Measurements from ENCODE around the gene OVCA2.

OVCA2 gene

GRCh38 chr17:2064147-2064489, 22.3 kb downstream of the OVCA2 start:
- Histone ChIP-seq H3K9me3 (ENCODE audit: insufficient read depth, low read length) (no peaks in the 10 kb centered on the region), H3K36me3 (ENCODE audit: insufficient read depth, insufficient read length, low read length) (peaks cover 22% of the 10 kb centered on the region), H3K4me1 (ENCODE audit: insufficient read depth, insufficient read length) (peaks cover 40% of the 10 kb centered on the region), H3K4me3 (ENCODE audit: insufficient read length, low read depth) (no peak overlapping the region), H3K9ac (ENCODE audit: insufficient read length, low read depth) (no peak overlapping the region), H3K27me3 (ENCODE audit: insufficient read depth, insufficient read length) (peaks cover 2% of the 10 kb centered on the region)
- no peak for DNase-seq (ENCODE audit: low read depth, low spot score)
- TF ChIP-seq YY1 (IDR thresholded peaks at IDR 0.05; ENCODE audit: insufficient read depth, insufficient read length) (no peak), ZNF274 (IDR thresholded peaks at IDR 0.05; ENCODE audit: low read depth, low read length) (no peak), SUZ12 (IDR thresholded peaks at IDR 0.05; ENCODE audit: extremely low read depth, insufficient read depth, insufficient read length) (no peak)

GRCh38 chr17:2064520-2064971, 22.7 kb downstream of the OVCA2 start:
- no peaks in the 10 kb centered on the region for H3K9me3 ChIP-seq (ENCODE audit: insufficient read depth, low read length)
- TF ChIP-seq ZNF274 (IDR thresholded peaks at IDR 0.05; ENCODE audit: low read depth, low read length): no peak
- TF ChIP-seq SUZ12 (IDR thresholded peaks at IDR 0.05; ENCODE audit: extremely low read depth, insufficient read depth, insufficient read length): no peak
- no peak for TF ChIP-seq YY1 (IDR thresholded peaks at IDR 0.05; ENCODE audit: insufficient read depth, insufficient read length)
- H3K9ac ChIP-seq (ENCODE audit: insufficient read length, low read depth): no peak overlapping the region
- peaks cover 40% of the 10 kb centered on the region for H3K4me1 ChIP-seq (ENCODE audit: insufficient read depth, insufficient read length)
- DNase-seq (ENCODE audit: low read depth, low spot score): no peak
- no peak overlapping the region for H3K4me3 ChIP-seq (ENCODE audit: insufficient read length, low read depth)
- peaks cover 22% of the 10 kb centered on the region for H3K36me3 ChIP-seq (ENCODE audit: insufficient read depth, insufficient read length, low read length)
- peaks cover 2% of the 10 kb centered on the region for H3K27me3 ChIP-seq (ENCODE audit: insufficient read depth, insufficient read length)

- Histone ChIP-seq H3K9ac (ENCODE audit: insufficient read length, low read depth) (no peak overlapping the region), H3K4me1 (ENCODE audit: insufficient read depth, insufficient read length) (peaks cover 40% of the 10 kb centered on the region), H3K27me3 (ENCODE audit: insufficient read depth, insufficient read length) (peaks cover 2% of the 10 kb centered on the region), H3K36me3 (ENCODE audit: insufficient read depth, insufficient read length, low read length) (peaks cover 22% of the 10 kb centered on the region), H3K4me3 (ENCODE audit: insufficient read length, low read depth) (no peak overlapping the region), H3K9me3 (ENCODE audit: insufficient read depth, low read length) (no peaks in the 10 kb centered on the region)
- no peak for TF ChIP-seq SUZ12 (IDR thresholded peaks at IDR 0.05; ENCODE audit: extremely low read depth, insufficient read depth, insufficient read length)
- no peak for TF ChIP-seq YY1 (IDR thresholded peaks at IDR 0.05; ENCODE audit: insufficient read depth, insufficient read length)
- no peak for TF ChIP-seq ZNF274 (IDR thresholded peaks at IDR 0.05; ENCODE audit: low read depth, low read length)
- DNase-seq (ENCODE audit: low read depth, low spot score): no peak
Observed at GRCh38 chr17:2064980-2065785, 23.4 kb downstream of the OVCA2 start.

- H3K9me3 ChIP-seq (ENCODE audit: insufficient read depth, low read length): no peaks in the 10 kb centered on the region
- no peaks in the 10 kb centered on the region for H3K27me3 ChIP-seq (ENCODE audit: insufficient read depth, insufficient read length)
- TF ChIP-seq ZNF274 (IDR thresholded peaks at IDR 0.05; ENCODE audit: low read depth, low read length) (no peak), YY1 (IDR thresholded peaks at IDR 0.05; ENCODE audit: insufficient read depth, insufficient read length) (no peak), SUZ12 (IDR thresholded peaks at IDR 0.05; ENCODE audit: extremely low read depth, insufficient read depth, insufficient read length) (no peak)
- H3K36me3 ChIP-seq (ENCODE audit: insufficient read depth, insufficient read length, low read length): peaks cover 21% of the 10 kb centered on the region
- no peak overlapping the region for H3K4me3 ChIP-seq (ENCODE audit: insufficient read length, low read depth)
- peaks cover 46% of the 10 kb centered on the region for H3K4me1 ChIP-seq (ENCODE audit: insufficient read depth, insufficient read length)
- DNase-seq (ENCODE audit: low read depth, low spot score): no peak
- H3K9ac ChIP-seq (ENCODE audit: insufficient read length, low read depth): peak overlapping the region; percentile 15
Observed at GRCh38 chr17:2065949-2066400, 24.2 kb downstream of the OVCA2 start.

- H3K4me1 ChIP-seq (ENCODE audit: insufficient read depth, insufficient read length): peaks cover 54% of the 10 kb centered on the region
- H3K36me3 ChIP-seq (ENCODE audit: insufficient read depth, insufficient read length, low read length): peaks cover 25% of the 10 kb centered on the region
- H3K9me3 ChIP-seq (ENCODE audit: insufficient read depth, low read length): no peaks in the 10 kb centered on the region
- no peak for DNase-seq (ENCODE audit: low read depth, low spot score)
- H3K27me3 ChIP-seq (ENCODE audit: insufficient read depth, insufficient read length): no peaks in the 10 kb centered on the region
- TF ChIP-seq ZNF274 (IDR thresholded peaks at IDR 0.05; ENCODE audit: low read depth, low read length) (no peak), SUZ12 (IDR thresholded peaks at IDR 0.05; ENCODE audit: extremely low read depth, insufficient read depth, insufficient read length) (no peak), YY1 (IDR thresholded peaks at IDR 0.05; ENCODE audit: insufficient read depth, insufficient read length) (no peak)
- H3K9ac ChIP-seq (ENCODE audit: insufficient read length, low read depth): peak overlapping the region; percentile 5
- no peak overlapping the region for H3K4me3 ChIP-seq (ENCODE audit: insufficient read length, low read depth)
Observed at GRCh38 chr17:2067048-2067561, 25.3 kb downstream of the OVCA2 start.

- no peaks in the 10 kb centered on the region for H3K27me3 ChIP-seq (ENCODE audit: insufficient read depth, insufficient read length)
- no peak overlapping the region for H3K9ac ChIP-seq (ENCODE audit: insufficient read length, low read depth)
- no peak for TF ChIP-seq YY1 (IDR thresholded peaks at IDR 0.05; ENCODE audit: insufficient read depth, insufficient read length)
- no peak for TF ChIP-seq ZNF274 (IDR thresholded peaks at IDR 0.05; ENCODE audit: low read depth, low read length)
- no peak for TF ChIP-seq SUZ12 (IDR thresholded peaks at IDR 0.05; ENCODE audit: extremely low read depth, insufficient read depth, insufficient read length)
- H3K4me1 ChIP-seq (ENCODE audit: insufficient read depth, insufficient read length): peaks cover 54% of the 10 kb centered on the region
- H3K9me3 ChIP-seq (ENCODE audit: insufficient read depth, low read length): no peaks in the 10 kb centered on the region
- no peak for DNase-seq (ENCODE audit: low read depth, low spot score)
- H3K4me3 ChIP-seq (ENCODE audit: insufficient read length, low read depth): no peak overlapping the region
- H3K36me3 ChIP-seq (ENCODE audit: insufficient read depth, insufficient read length, low read length): peaks cover 25% of the 10 kb centered on the region
Observed at GRCh38 chr17:2067608-2068024, 25.8 kb downstream of the OVCA2 start.

GRCh38 chr17:2068031-2068518, 26.3 kb downstream of the OVCA2 start:
- TF ChIP-seq SUZ12 (IDR thresholded peaks at IDR 0.05; ENCODE audit: extremely low read depth, insufficient read depth, insufficient read length): no peak
- TF ChIP-seq YY1 (IDR thresholded peaks at IDR 0.05; ENCODE audit: insufficient read depth, insufficient read length): no peak
- TF ChIP-seq ZNF274 (IDR thresholded peaks at IDR 0.05; ENCODE audit: low read depth, low read length): no peak
- H3K9me3 ChIP-seq (ENCODE audit: insufficient read depth, low read length): no peaks in the 10 kb centered on the region
- no peak overlapping the region for H3K9ac ChIP-seq (ENCODE audit: insufficient read length, low read depth)
- no peak overlapping the region for H3K4me3 ChIP-seq (ENCODE audit: insufficient read length, low read depth)
- H3K4me1 ChIP-seq (ENCODE audit: insufficient read depth, insufficient read length): peaks cover 50% of the 10 kb centered on the region
- H3K27me3 ChIP-seq (ENCODE audit: insufficient read depth, insufficient read length): no peaks in the 10 kb centered on the region
- H3K36me3 ChIP-seq (ENCODE audit: insufficient read depth, insufficient read length, low read length): peaks cover 25% of the 10 kb centered on the region
- DNase-seq (ENCODE audit: low read depth, low spot score): no peak

Measured in NT2/D1 (cell line).